Left ventricle myocardium superior (tissue), 1 donor: ENCODE measurements around the gene FTSJ3. TPM values are rescaled to one million over a fixed set of nuclear protein-coding genes. Genes with fewer than 3 reads are reported as not detected.
"Not testable (repeated sequence)": the region's sequence is repeated elsewhere in the genome, so short reads cannot be mapped to it uniquely, and the experiment has no call there.

Source experiments
- ATAC-seq: fragments of 200-7000 bp; cut with Tn5 transposase; one replicate; pipeline ENCODE4 v1.9.1; 2020; ENCODE audit warnings: mild to moderate bottlenecking, moderate library complexity
- DNase-seq: peaks from one replicate; pipeline ENCODE4 v3.0.0-alpha.2; 2020
- intact Hi-C: fragments of 100-400 bp; cut with micrococcal nuclease; formaldehyde crosslinking; loops from one replicate; pipeline ENCODE4 v1.11.0; 2022
- total RNA-seq: library from RNA; stranded (reverse); fragmentation: NEBNext Ultra II Directional; extraction: Animal tissue kit (Norgen Biotek cat#: 25700); gene quantifications from one replicate; pipeline ENCODE4 v1.2.1, GENCODE V29; 2021
- donor health status: DM: no; HTN: yes; CAD: no; lungs with severe emphysema.

Gene FTSJ3
- total RNA-seq, 1 donor from 2014 or later, result 35.9 TPM

DNA sequence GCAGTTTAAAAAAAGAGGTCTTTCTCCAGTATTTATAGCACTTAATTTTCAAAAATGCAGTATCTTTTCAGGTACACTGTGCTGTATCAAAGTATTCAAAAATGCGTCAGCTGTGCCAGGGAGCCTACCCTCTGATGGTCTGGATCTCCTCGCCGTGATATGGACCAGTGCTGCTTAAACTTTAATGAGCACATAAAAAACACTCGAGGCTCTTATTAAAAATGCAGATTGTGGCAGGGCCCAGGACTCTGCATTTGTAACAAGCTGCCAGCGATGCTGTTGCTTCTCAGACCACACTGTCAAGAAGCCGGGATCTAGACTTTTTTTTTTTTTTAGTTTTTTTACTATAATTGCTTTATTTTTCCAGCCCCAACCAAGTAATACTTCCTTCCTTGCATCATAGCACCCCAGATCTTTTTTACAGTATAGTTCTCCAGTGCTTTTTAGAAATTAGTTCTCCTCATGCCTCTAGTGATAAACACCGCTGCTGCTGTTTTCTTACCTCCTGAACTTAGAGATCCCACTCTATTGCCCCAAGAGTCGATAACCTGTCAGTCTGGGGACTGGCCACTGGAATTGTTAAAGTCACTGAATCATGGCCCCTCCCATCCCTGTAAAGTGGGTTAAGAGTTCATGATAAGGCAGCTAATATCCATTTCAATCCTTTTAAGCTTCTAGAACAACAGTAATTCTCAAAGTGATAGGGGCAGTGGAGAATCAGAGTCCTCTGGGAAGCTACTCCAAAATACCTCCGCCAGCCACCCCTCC, 16.6 kb upstream of the FTSJ3 start:
- DNase-seq (no peak), ATAC-seq (no peak)
- intact Hi-C loops, result no loop called here

DNA sequence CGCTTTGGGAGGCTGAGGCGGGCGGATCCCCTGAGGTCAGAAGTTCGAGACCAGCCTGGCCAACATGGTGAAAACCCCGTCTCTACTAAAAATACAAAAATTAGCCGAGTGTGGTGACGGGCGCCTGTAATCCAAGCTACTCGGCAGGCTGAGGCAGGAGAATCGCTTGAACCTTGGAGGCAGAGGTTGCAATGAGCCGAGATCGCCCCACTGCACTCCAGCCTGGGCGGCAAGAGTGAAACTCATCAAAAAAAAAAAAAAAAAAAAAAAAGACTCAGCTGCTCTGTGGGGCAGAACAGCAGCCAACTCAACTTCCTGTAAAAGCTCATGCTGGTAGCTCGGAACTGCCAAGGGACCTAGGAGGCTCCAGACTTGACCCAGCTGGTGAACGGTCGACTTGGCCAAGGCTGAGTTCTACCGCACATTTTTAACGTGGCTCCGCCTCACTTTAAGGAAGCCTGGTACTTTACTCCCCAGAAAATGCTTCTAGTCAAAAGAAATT, 16.0 kb upstream of the FTSJ3 start:
- DNase-seq, result peak; percentile 61
- ATAC-seq, result peak; percentile 7
- intact Hi-C loops, result not testable (repeated sequence)

DNA sequence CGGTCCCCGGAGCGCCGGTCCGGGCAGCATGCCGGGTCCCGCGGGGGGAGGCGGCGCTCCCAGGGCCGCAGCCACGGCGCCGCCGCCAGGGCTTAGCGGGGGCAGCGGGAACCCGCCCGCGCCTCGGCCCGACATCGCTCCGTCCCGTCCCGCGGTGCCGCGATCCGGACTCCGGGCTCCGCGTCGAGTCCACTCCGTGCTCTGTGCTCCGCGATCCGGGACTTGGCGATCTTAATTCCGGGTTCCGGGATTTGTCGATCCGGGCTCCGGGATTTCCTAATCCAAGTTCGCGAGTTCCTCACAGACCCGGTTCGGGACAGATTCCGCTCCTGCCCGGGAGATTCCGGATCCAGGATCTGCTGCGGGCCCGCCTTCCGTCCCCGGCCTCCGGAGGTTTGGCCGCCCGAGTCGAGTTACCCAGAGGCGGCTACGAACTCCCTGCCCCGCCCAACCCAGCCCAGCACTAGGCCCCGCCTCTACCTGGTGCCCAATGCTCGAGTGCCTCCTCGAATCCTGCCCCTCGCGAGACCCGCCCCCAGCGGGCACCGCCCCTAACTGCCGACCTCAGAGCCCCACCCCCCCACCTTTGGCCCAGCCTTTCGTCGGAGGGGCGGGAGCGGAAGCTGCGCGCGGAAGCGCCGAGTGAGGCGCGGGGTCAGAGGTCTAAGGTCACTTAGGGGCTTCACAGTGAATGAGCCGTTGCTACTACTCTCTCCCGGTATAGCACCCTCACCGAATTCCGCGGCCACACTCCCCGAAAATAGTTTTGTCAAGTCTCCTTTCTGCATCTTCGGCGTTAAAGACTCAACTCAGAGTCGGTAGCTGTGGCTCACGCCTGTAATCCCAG, 15.3 kb upstream of the FTSJ3 start, which contains the start of gene SMARCD2:
SMARCD2 (minus strand) TSS at position 146 of the 847 bp plus-strand sequence; CDS start at position 135, 11 bp downstream.
- DNase-seq (peak; percentile 99), ATAC-seq (peak; percentile 79)
- intact Hi-C loops, result no loop called here

DNA sequence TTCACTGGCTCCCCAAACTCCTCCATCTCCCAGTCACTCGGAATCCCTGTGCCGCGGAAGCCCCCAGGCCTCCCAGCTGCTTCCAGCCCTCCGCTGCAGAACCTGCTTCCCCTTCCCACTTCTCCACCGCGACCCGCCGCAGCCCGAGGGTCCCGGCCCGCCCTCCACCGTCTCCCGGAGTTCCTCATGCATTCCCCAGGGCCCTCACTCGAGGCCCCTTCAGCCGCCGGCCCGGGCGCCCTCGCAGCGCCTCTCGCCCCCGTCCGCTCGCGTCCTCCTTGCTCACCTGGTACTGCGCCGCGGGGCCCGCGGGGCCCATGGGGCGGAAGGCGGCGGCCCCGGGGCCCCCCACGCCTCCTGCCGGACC, 14.7 kb upstream of the FTSJ3 start:
- DNase-seq (peak; percentile 62), ATAC-seq (no peak)
- intact Hi-C loops, result no loop called here

DNA sequence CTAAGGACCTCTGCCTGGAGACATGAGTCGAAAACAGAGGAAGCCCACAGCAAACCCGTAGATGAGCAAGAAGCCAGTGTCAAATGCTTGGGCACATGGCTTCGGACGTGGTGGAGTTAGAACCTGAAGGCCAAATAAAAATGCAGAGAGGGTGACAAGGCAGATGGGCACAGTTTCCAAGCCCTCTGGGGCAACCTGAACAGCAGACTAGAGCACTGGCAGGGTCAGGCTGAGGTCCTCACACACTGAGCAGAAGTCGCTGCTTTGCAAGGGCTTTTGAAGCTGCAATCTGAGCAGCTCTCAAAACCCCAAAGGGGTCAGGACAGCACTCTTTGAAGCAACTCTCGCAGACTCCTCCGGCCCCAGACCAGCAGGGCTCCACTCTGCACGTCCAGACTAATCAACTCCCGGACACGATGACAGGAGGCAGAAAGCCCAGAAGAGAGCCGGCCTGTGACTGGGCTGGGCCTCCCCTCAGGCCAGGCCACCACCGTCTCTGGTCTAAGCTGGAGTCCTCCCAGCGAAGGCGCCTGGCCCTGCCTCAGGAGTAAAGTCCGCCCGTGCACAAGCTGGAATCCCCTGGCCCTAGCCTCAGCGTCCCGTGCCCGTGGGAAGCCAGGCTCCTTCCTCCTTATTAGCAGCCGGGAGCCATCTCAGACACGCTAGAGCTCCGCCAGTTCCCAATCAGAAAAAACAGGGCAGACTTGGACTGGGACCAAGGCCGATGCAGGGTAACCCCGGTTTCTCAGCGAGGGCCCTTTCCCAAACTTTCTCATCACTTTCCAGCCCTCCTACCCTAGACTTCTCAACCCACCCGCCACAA, 14.1 kb upstream of the FTSJ3 start:
- peak; percentile 88 for DNase-seq
- intact Hi-C loops, result no loop called here
- peak; percentile 35 for ATAC-seq

DNA sequence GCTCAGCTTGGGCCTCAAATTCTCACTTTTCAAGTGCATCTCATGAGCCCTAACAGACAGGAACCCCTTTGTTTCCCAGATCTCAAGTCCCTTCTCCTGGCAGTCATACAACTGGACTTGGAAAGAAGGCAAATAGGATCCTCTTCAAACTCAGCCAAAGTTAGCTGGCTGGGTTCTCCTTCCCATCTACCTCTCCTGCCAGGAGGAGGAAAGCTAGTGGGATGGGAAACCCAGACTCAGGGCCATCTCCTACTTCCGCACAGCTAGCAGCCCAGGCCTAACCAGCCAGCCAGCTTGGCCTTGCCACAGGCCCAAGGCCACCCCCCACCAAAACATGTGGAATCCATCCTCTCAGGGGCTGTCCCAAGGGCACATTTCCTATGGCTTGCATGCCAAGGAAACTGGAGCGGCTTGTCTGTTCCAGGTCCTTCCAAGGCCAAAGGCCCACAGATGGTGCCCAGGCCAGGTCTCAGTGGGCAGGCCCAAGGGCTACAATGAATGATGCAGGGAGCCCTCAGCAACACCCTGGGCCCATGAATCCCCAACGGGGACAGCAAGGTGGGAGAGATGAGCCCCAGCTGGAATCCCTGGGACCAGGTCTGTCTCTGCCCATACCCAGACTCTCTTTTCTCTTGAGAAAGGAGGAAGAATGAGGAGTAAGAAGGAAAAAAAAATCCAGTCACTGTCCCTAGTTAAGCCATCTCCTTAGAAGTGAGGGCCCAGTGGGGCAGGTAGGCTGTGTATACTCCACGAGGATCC, 13.3 kb upstream of the FTSJ3 start:
- intact Hi-C loops, result no loop called here
- ATAC-seq (peak; percentile 1), DNase-seq (peak; percentile 60)

DNA sequence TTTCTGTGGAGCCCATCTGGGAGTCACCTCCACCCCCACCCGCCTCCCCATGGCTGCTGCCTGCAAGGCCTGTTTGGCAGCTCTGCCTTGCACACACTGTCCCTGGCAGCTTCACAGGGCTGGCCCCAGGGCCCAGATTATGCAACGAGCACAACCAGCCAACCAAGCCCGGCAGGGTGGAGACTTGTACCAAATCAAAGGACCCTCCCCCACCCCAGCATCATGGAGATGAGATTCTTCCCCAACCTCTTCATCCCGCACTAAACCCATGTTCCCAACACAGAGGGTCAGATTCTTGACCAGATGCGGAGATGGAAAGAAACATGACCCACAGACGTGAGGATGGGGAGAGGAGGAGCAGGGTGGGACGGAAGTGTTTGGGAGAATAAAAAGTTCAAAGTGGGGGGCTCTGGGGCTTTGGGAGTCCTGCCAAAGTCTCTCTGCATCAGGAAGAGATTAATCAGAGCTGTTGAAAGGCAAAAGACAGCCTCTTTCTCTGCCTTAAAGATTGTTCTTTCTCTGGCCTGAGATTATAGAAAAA, 11.2 kb upstream of the FTSJ3 start:
- DNase-seq (peak; percentile 96), ATAC-seq (peak; percentile 65)
- intact Hi-C loops, result no loop called here

DNA sequence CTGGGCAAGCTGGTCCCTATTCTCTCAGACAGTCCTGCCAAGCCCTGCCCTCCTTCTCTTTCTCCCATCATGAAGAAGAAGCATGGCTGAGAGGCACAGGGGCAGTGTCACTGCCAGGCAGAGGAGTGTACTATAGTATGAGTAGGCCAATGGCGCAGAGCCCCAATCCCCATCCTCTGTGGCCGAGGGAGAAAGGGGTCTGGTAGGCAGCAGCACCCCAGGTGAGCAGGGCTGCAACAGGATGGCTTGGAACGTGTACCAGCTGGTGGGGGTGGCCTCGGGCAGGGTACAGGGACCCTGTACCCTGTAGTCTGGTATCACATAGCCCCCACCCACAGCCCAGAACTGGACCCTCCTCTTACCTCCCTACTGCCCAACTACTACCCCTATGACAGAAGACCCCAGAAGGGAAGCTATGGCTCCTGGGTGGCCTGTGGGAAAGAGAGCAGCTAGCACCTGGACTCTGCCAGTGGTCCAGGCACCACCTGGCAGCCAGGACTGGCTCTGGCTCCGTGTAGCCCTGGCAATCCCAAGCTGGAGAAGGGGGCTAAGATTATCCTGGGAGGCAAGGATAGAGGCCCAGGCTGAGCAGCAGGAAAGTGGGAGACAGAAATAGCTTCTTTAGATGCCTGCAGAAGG, 10.6 kb upstream of the FTSJ3 start:
- ATAC-seq, result no peak
- intact Hi-C loops, result no loop called here
- no peak for DNase-seq

DNA sequence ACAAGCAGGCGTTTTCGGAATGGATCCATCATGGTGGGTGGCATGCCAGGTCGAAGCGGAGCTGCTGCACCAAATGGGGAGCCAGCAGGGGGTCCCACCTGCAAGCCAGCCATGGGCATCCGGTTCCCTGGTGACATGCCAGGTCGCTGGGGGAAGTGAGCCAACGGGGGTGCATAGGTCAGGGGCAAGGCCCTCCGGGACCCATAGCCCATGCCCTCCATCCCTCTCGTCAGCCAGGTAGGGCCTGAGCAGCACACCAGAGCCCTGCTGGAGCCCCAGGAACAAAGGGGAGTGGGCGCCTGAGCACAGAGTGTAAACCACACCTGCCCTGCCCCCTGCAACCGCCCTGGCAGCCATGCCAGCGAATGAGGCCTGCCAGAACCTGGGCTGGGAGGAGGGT, 10.0 kb upstream of the FTSJ3 start:
- intact Hi-C loops, result no loop called here
- ATAC-seq (no peak), DNase-seq (peak; percentile 47)

DNA sequence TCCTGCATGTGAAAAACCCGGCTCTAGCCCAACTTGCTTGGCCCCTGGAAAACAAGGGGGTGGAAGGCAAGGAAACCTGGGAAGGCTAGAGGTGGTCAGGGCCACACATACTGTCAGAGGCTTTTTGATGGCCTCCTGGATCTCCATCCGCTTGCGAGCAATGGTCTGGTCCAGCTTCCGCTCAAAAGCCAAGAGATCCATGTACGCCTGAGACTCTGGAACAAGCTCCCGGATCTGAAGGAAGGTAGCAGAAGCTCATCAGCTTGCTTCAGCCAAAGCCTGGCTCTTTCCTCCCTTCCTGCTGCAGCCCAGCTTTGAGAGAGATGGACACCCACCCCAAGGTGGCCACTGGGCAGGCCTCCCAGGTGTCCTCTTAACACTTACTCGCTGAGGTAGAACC, 9.3 kb upstream of the FTSJ3 start:
- intact Hi-C loops, result no loop called here
- no peak for ATAC-seq
- DNase-seq, result no peak

DNA sequence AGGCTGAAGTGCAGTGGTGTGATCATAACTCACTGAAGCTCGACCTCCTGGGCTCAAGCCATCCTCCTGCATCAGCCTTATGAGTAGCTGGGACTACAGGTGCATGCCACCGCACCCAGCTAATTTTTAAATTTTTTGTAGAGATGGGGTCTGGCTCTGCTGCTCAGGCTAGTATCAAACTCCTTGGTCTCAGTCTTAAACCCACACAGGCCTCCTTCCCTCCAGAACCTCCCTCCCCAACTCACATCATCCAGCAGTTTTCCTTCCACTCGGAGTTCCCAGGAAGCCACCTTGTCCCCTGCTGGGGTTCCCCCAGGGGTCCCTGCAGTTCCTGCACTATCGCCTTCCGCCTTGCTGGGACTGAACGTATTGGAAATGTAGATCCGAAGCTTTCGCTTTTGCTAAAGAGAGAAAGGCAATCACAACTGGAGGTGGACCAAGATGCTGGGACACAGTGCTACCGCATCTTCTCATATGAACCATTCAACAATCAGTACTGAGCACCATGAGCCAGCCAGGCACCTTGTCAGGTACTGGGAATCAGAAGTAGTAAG, 7.8 kb upstream of the FTSJ3 start:
- intact Hi-C loops, result no loop called here
- no peak for DNase-seq
- ATAC-seq, result no peak

DNA sequence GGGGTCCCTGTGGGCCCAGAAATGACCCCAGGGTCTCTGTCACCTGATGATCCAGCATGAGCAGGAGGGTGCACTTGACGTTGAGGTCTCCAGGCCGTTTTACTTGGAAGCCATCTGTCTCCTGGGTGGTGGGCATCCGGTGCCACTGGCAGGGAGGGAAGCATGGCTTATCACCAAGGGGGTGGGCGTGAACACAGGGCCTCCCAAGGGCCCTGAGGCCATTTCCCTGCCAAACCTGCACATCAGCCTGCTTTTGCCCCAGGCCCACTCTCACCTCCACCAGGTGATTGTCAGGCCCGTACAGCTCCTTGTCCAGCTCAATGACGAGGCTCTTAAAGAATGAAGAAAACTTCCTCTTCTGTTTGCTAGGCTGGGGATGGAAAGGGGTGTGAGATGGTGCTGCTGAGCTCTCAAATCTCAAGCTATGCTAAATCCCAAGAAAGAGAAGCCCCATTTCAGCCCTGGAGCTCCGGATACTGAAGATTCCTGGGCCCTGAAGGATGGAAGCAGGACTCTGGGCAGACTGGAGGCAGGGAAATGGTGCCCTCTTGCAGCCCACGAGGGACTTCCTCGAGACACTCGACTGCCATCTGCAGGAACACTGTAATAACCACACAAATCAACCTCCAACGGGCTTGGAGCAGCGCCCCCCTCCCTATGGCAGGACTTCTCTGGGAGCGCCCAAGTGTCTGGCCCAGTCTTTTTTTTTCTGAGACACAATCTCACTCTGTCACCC, 7.1 kb upstream of the FTSJ3 start:
- ATAC-seq (no peak), DNase-seq (no peak)
- intact Hi-C loops, result no loop called here

DNA sequence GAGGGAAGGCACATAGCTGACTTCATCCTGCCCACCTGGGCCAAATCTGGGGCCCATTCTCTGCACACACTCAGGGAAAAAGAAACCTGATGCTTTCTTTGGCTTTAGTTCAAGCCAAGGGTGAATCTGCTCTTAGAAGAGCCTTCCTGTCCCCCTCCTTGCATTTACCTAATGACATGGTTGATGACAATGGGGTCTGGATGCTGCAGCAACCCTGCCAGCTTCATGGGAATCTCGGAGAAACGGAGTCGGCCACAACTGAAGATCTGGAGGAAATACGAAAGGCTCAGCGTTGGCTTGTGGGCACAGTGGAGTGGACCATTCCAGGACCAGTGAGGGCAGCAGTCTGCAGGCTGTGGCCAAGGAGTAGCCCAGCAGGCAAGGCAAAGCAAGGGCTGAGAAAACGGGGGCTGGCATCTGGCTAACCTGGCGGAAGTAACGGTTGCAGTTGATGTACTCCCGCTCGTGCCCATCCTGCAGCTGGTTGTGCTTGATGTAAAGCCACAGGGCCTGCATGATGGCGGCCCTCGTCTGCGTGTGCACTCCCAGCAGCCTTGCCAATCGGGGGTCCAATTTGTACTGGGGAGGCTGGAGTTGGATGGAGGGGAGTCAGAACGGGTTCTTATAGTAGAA, 6.4 kb upstream of the FTSJ3 start:
- intact Hi-C loops, result no loop called here
- no peak for DNase-seq

DNA sequence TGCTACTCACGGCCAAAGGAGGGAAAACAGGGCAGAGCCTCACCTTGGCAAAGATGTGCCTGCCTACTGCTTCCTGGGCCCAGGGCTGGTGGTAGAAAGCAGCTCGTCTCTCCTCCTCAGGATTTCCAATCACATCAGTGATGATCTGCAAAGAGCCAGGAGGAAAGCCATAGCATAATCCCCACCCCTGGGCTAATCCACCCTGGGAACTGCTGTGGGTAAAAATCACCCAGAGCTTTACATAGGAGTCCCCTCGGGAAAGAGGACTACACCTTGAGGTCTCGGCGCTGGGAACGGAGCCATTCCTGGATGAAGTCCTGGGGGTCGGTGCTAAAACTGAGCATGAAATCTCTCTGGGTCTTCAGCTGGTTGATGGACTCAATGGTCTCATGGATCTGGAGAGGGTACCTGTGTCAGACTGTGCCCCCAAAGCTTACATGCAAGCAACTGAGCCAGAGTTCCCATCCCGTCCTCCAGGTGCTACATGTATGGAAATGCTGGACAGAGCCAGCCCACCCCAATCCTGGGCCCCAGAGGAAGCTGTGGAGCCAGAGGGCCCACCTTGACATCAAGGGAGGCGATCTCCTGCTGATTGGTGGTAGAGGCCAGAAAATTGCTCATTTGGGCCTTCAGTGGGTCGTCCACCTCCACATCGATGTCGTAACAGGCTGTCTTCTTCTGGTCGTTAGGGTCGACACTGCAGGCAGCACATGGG, 5.7 kb upstream of the FTSJ3 start:
- DNase-seq, result no peak
- no peak for ATAC-seq
- intact Hi-C loops, result no loop called here

More for the DNA sequence above, 6.4 kb upstream of the FTSJ3 start:
- ATAC-seq, result no peak

DNA sequence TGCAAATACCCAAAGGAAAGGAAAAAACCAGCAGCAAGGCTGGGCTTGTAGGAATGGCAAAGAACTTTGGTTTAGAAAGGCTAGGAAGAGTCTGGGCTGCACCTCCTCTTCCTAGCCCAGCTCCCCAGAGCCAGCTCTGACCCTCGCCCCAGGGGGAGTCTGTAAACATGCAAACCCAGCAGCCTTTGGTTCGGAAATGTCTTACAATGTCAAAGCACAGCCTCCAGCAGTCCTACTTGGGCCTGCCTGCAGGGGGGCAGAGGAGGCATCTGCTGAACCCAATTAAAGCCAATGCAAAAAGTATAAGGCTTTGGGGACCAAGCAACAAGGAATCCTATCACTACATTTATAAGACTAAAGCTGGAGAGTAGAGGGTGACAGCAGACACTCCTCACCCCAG, 5.0 kb upstream of the FTSJ3 start:
- intact Hi-C loops, result no loop called here
- no peak for DNase-seq
- no peak for ATAC-seq

DNA sequence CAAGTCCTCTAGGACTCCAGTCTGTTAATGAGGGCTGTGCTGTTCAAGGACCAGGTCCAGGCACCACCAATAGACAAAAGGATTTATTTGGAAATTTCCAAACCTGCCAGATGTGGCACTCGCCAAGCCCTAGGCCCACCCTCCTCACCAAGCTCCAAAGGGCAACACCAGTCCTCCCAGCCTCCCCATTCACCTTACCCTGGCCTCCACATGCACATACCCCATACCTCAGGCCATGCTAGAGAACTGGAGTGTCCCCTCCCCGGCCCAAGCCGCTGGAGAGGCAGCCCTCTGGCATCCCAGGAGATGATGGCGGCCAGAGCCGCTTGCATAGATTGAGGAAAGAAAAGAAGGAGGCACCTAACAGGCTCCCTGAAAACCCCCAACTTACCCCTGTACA, 4.6 kb upstream of the FTSJ3 start:
- ATAC-seq (no peak), DNase-seq (no peak)
- intact Hi-C loops, result no loop called here
